ENCODE measurements around the gene BCAS1. TPM values are rescaled to one million over a fixed set of nuclear protein-coding genes. Genes with fewer than 3 reads are reported as not detected.

Gene BCAS1
- total RNA-seq, 4 donors from 2014 or later = 0.97 to 9.3 (median 4.4) TPM

DNA sequence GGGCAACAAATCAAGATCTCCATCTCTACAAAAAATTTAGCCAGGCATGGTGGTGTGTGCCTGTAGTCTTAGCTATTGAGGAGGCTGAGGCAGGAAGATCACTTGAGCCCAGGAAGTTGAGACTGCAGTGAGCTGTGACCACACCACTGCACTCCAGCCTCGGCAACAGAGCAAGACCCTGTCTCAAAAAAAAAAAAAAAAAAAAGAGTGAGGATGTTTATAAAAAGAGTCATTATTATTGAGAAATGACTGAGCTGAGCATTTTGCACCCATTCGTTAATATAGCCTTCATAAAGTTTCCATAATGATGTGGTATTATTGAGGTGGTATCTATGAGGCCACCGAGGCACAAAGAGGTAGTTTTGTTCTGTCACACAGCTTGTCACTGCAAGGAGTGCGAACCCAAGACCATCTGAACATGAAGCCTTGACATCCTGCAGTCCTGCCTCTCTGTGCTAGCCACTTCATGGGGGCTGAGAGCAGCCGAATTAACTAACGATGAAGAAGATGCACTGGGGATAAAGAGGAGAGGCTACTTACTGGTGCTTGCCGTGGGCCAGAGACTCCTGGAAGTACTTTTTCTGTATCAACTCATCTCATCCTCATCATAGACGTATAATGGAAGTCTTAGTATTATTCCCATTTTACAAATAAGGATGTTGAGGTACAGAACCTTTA is 175.5 kb downstream of the BCAS1 start:
- Histone ChIP-seq H3K36me3 (no peaks in the 10 kb centered on the region), H3K4me1 (peaks cover 8 to 37% (median 12%) of the 10 kb centered on the region in 3 donors), H3K4me3 (no peak overlapping the region), H3K27me3 (no peaks in the 10 kb centered on the region), H3K27ac (no peak overlapping the region), H3K9me3 (no peaks in the 10 kb centered on the region)
- TF ChIP-seq POLR2A (IDR thresholded peaks at IDR 0.05) = no peak
- 79 to 84% methylated on average over 7 to 8 of the region's 8 CpGs for WGBS, 2 donors
- intact Hi-C loops (cut with DNase I) = no loop called here
- DNase-seq = no peak

Small RNA genes within 50 kb of the gene (small RNA-seq; reads per million reads assigned to genes)
- gene MIR4756 = 0 reads per million in 4 donors

Other genes with a start within 250 kb of the BCAS1 start
- gene CYP24A1, start 103.4 kb upstream of the BCAS1 start, total RNA-seq = 10 to 100 TPM in 2 of 4 donors, 1 to 10 TPM in 2; 1.3 to 12.3 (median 8.9) TPM
- gene PFDN4, start 137.5 kb upstream of the BCAS1 start, total RNA-seq = 10 to 100 TPM; 39.0 to 68.9 (median 46.4) TPM